NCI-H69 (cell line): ENCODE measurements around the gene TNFSF18.

Experiments
- DNase-seq: peaks from one replicate; lab custom pipeline; 2025; lab: John Stamatoyannopoulos, UW

TNFSF18 gene

GRCh38 chr1:173038875-173039554 lies 11.7 kb downstream of the TNFSF18 start:
- DNase-seq = no peak

- no peak for DNase-seq
These were observed 26.2 kb downstream of the TNFSF18 start for GRCh38 chr1:173024543-173024942.

- DNase-seq = no peak
These were observed 27.4 kb downstream of the TNFSF18 start for GRCh38 chr1:173023343-173023742.

- no peak for DNase-seq
These were observed 30.5 kb downstream of the TNFSF18 start for GRCh38 chr1:173020138-173020750.

GRCh38 chr1:173017792-173018191 lies 32.9 kb downstream of the TNFSF18 start:
- no peak for DNase-seq

GRCh38 chr1:173016419-173016818 lies 34.3 kb downstream of the TNFSF18 start:
- no peak for DNase-seq

GRCh38 chr1:173015629-173016028 lies 35.1 kb downstream of the TNFSF18 start:
- DNase-seq = no peak

- DNase-seq = no peak
These were observed 36.6 kb downstream of the TNFSF18 start for GRCh38 chr1:173014160-173014559.

GRCh38 chr1:173012126-173012525 lies 38.6 kb downstream of the TNFSF18 start:
- DNase-seq = no peak

- DNase-seq = no peak
These were observed 41.1 kb downstream of the TNFSF18 start for GRCh38 chr1:173009597-173009996.

GRCh38 chr1:173005196-173005864 lies 45.4 kb downstream of the TNFSF18 start:
- DNase-seq = no peak

- no peak for DNase-seq
These were observed 47.6 kb downstream of the TNFSF18 start for GRCh38 chr1:173002891-173003838.

- no peak for DNase-seq
These were observed 51.4 kb downstream of the TNFSF18 start for GRCh38 chr1:172999349-172999748.

- no peak for DNase-seq
These were observed 52.8 kb downstream of the TNFSF18 start for GRCh38 chr1:172997941-172998361.

- DNase-seq = no peak
These were observed 57.1 kb downstream of the TNFSF18 start for GRCh38 chr1:172993640-172994039.

GRCh38 chr1:172991674-172992400 lies 58.9 kb downstream of the TNFSF18 start:
- no peak for DNase-seq

- DNase-seq = no peak
These were observed 60.0 kb downstream of the TNFSF18 start for GRCh38 chr1:172990598-172991215.
